HG02642 (cell line): ENCODE data around the gene SLX4.
"Not testable (repeated sequence)": the region's sequence is repeated elsewhere in the genome, so short reads cannot be mapped to it uniquely, and the experiment has no call there.

Experiments
- ATAC-seq: cut with Tn5 transposase; IDR thresholded peaks from one replicate; pipeline ENCODE4 v1.9.1; 2021; ENCODE audit warnings: mild to moderate bottlenecking; ENCODE audit not compliant: unreplicated experiment, poor library complexity

The SLX4 gene

GRCh38 chr16:3641801-3642396 is 30.5 kb upstream of the SLX4 start:
- no peak for ATAC-seq

GRCh38 chr16:3640632-3641501 is 29.5 kb upstream of the SLX4 start:
- ATAC-seq: no peak

GRCh38 chr16:3640207-3640606 is 28.8 kb upstream of the SLX4 start:
- ATAC-seq: no peak

GRCh38 chr16:3638916-3639644 is 27.7 kb upstream of the SLX4 start:
- ATAC-seq: no peak

- peak; percentile 48 for ATAC-seq
Measured at GRCh38 chr16:3637371-3637923, 26.0 kb upstream of the SLX4 start.

GRCh38 chr16:3625911-3626732 is 14.7 kb upstream of the SLX4 start:
- no peak for ATAC-seq

- no peak for ATAC-seq
Measured at GRCh38 chr16:3625331-3625730, 13.9 kb upstream of the SLX4 start.

- ATAC-seq: no peak
Measured at GRCh38 chr16:3623642-3624041, 12.2 kb upstream of the SLX4 start.

GRCh38 chr16:3618769-3619141 is 7.3 kb upstream of the SLX4 start:
- ATAC-seq: no peak

- ATAC-seq: no peak
Measured at GRCh38 chr16:3612510-3613466, 1.4 kb upstream of the SLX4 start.

- no peak for ATAC-seq
Measured at GRCh38 chr16:3610698-3611145, 684 bp downstream of the SLX4 start.

- ATAC-seq: no peak
Measured at GRCh38 chr16:3609895-3610697, 1.3 kb downstream of the SLX4 start.

GRCh38 chr16:3608976-3609375 is 2.4 kb downstream of the SLX4 start:
- not testable (repeated sequence) for ATAC-seq

GRCh38 chr16:3608069-3608468 is 3.3 kb downstream of the SLX4 start:
- no peak for ATAC-seq

- ATAC-seq: no peak
Measured at GRCh38 chr16:3607634-3608033, 3.8 kb downstream of the SLX4 start.

- ATAC-seq: no peak
Measured at GRCh38 chr16:3607161-3607560, 4.2 kb downstream of the SLX4 start.

GRCh38 chr16:3606441-3606840 is 5.0 kb downstream of the SLX4 start:
- no peak for ATAC-seq

- no peak for ATAC-seq
Measured at GRCh38 chr16:3602320-3602653, 9.1 kb downstream of the SLX4 start.
